ENCODE results near the gene PPP1R26. TPM values are rescaled to one million over a fixed set of nuclear protein-coding genes. Genes with fewer than 3 reads are reported as not detected.

The PPP1R26 gene
- total RNA-seq, 1 donor from 2014 or later = 48.0 TPM

DNA sequence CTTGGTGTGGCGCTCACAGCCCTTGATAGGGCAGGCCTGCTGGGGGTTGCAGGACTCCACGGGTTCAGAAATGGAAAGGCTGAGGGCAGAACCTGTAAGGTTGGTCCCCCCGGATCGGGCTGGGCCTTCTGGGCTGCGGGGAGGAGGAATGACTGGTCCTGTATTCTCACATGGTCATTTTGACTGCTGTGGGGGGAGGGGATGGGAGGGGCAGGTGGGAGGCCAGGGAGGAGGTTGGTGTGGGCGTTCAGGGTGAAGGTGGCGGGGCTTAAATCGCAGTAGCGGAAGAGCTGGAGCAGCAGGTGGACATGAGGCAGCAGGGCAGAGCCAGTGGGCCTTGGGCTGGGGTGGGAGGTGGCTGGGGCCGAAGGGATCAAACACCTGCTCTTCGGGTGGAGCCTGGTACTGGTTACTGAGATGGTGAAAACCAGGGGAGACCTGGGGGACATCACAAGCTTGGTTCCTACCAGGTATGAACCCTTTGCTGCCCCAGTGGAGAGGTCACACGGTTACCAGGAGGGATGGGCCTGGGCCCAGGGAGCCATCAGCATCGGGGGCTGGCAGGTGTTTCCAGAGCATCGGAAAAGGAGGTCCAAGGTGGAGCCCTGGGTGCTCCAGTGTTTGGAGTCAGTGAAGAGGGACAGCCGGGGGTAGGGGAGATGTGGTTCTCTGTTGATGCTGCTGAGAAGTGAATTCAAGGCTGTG lies 22.7 kb downstream of the PPP1R26 start:
- TF ChIP-seq, protein P1, sequence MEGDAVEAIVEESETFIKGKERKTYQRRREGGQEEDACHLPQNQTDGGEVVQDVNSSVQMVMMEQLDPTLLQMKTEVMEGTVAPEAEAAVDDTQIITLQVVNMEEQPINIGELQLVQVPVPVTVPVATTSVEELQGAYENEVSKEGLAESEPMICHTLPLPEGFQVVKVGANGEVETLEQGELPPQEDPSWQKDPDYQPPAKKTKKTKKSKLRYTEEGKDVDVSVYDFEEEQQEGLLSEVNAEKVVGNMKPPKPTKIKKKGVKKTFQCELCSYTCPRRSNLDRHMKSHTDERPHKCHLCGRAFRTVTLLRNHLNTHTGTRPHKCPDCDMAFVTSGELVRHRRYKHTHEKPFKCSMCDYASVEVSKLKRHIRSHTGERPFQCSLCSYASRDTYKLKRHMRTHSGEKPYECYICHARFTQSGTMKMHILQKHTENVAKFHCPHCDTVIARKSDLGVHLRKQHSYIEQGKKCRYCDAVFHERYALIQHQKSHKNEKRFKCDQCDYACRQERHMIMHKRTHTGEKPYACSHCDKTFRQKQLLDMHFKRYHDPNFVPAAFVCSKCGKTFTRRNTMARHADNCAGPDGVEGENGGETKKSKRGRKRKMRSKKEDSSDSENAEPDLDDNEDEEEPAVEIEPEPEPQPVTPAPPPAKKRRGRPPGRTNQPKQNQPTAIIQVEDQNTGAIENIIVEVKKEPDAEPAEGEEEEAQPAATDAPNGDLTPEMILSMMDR (IDR thresholded peaks at IDR 0.05; ENCODE audit: insufficient read depth, low read length, poor library complexity, severe bottlenecking) = no peak
- Histone ChIP-seq H3K36me3 (ENCODE audit: control insufficient read depth, insufficient read depth, low read length) (no peaks in the 10 kb centered on the region), H3K4me3 (ENCODE audit: low read depth, low read length) (no peak overlapping the region), H3K27me3 (ENCODE audit: control insufficient read depth, insufficient read depth, low read length) (no peaks in the 10 kb centered on the region)
- no peak for DNase-seq (ENCODE audit: low read depth)

DNA sequence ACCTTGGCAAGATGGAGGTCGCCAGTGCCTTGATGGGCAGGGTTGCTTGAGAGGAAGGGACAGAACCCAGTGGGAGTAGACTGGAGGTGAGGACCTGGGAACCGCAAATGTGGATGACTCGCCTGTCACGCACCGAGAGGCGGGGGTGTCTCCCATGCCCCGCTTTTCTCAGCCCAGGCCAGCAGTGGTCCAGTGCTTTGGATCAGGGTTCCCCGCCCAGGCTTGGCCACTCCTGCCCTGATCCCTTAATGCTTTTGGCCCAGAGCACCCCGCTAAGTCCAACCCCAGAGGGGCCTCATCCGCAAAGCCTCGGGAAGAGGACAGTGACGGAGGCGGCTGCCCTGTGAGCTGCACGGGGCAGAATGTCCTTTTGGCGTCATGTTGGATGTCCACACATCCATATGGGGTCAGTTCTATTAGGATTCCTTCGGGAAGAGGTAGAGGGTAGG lies 23.3 kb downstream of the PPP1R26 start:
- Histone ChIP-seq H3K36me3 (ENCODE audit: control insufficient read depth, insufficient read depth, low read length) (no peaks in the 10 kb centered on the region), H3K4me3 (ENCODE audit: low read depth, low read length) (no peak overlapping the region), H3K27me3 (ENCODE audit: control insufficient read depth, insufficient read depth, low read length) (no peaks in the 10 kb centered on the region)
- TF ChIP-seq, protein P1 (IDR thresholded peaks at IDR 0.05; ENCODE audit: insufficient read depth, low read length, poor library complexity, severe bottlenecking) = no peak
- DNase-seq (ENCODE audit: low read depth) = no peak

DNA sequence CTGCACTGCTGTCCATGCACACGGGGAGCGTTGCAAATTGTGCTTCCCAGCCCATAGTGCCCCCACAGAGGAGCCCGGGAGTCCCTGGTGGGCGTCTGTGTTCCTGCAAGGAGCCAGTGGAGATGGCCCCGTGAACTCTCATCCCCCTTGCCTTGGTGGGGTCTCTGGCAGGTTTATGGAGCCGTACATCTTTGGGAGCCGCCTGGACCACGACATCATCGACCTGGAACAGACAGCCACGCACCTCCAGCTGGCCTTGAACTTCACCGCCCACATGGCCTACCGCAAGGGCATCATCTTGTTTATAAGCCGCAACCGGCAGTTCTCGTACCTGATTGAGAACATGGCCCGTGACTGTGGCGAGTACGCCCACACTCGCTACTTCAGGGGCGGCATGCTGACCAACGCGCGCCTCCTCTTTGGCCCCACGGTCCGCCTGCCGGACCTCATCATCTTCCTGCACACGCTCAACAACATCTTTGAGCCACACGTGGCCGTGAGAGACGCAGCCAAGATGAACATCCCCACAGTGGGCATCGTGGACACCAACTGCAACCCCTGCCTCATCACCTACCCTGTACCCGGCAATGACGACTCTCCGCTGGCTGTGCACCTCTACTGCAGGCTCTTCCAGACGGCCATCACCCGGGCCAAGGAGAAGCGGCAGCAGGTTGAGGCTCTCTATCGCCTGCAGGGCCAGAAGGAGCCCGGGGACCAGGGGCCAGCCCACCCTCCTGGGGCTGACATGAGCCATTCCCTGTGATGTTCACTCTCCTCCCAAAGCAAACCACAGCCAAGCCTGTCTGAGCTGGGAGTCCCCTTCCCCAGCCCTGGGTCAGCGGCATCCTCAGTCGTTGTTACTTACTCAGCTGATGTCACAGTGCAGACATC lies 24.0 kb downstream of the PPP1R26 start:
- no peaks in the 10 kb centered on the region for H3K27me3 ChIP-seq (ENCODE audit: control insufficient read depth, insufficient read depth, low read length)
- DNase-seq (ENCODE audit: low read depth) = no peak
- no peaks in the 10 kb centered on the region for H3K36me3 ChIP-seq (ENCODE audit: control insufficient read depth, insufficient read depth, low read length)
- TF ChIP-seq, protein P1 (IDR thresholded peaks at IDR 0.05; ENCODE audit: insufficient read depth, low read length, poor library complexity, severe bottlenecking) = no peak
- no peak overlapping the region for H3K4me3 ChIP-seq (ENCODE audit: low read depth, low read length)

DNA sequence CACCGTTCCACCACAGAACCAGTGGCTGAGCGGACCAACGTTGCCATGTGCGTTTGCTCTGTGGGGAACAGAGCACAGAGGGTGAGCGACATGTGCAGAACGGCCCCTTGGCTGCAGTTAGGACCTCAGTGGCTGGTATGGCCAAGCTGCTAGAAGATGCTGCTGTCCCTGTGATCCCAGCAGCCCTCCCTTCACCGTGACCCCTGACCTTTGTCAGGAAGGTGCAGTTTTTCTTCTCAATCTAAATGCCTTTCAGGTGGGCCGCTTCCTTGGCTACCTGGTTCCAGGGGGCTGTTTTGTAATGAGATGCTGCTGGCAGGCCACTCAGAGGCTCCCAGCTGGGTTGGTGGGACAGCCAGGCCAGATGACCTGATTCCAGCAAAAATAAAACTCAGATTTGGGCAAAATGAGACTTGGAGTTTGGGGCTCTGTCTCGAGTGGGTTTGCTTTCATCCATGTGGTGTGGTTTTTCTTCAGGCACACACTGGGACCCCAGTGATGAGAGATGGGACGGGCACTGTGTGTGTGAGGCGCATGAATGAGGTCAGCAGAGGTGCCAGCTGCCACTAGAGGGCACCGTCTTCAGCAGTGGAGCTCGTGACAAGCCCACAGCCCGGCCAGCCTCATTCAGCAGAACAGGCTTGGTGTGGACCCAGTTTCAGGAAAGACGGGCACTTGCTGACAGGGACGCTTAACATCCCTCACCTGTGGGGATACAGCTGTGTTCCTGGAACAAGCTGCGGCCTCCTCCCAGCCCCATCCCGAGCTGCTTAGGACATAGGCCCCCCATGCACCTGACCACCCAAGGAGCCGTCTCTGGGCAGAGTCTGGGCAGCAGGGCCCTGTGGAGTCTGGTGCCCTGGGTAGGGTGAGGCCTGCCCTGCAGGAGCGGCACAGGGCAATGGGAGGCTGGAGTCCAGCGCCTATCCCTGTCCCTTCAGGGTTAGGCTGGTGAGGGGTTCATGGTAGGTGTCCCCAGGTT lies 25.0 kb downstream of the PPP1R26 start:
- Histone ChIP-seq H3K27me3 (ENCODE audit: control insufficient read depth, insufficient read depth, low read length) (no peaks in the 10 kb centered on the region), H3K4me3 (ENCODE audit: low read depth, low read length) (no peak overlapping the region), H3K36me3 (ENCODE audit: control insufficient read depth, insufficient read depth, low read length) (no peaks in the 10 kb centered on the region)
- TF ChIP-seq, protein P1 (IDR thresholded peaks at IDR 0.05; ENCODE audit: insufficient read depth, low read length, poor library complexity, severe bottlenecking) = peak; percentile 92
- DNase-seq (ENCODE audit: low read depth) = no peak

DNA sequence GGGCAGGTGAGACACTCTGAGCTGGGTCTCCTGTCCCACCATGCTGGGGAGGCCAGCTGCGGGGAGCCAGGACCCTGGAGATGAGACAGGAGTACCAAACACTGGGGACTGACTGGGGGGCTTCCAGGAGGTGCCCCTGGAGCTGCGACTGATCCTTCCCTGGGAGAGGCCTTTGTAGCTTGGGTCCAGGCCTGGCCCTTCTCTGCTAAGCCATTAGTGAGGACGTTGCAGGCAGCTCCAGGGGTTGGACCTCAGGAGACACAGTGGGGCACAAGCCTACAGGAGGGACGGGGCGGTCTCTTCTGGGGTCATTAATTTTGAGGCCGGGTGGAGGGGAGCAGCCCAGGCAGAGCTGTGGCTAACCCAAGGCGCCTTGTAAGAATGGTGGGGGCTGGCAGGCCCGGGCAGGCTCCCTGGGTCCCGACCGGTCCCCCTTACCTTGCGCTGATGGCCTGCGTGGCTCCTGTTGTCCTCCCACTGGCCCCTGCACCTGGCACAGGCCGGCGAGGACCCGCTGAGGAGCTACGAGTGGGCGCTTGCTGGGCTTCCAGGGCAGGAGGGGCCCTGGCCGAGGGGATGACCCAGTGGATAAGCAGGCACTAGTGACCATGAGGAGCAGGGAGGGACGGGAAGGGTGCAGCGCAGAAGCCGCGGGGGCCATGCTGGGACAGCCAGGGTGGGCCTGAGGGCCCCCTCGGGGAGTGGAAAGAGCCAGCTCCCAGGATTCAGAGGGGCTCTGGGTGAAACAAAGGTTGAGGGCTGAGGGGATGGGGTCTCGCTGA lies 26.0 kb downstream of the PPP1R26 start:
- Histone ChIP-seq H3K36me3 (ENCODE audit: control insufficient read depth, insufficient read depth, low read length) (no peaks in the 10 kb centered on the region), H3K27me3 (ENCODE audit: control insufficient read depth, insufficient read depth, low read length) (no peaks in the 10 kb centered on the region), H3K4me3 (ENCODE audit: low read depth, low read length) (no peak overlapping the region)
- TF ChIP-seq, protein P1 (IDR thresholded peaks at IDR 0.05; ENCODE audit: insufficient read depth, low read length, poor library complexity, severe bottlenecking) = no peak
- DNase-seq (ENCODE audit: low read depth) = no peak

Data from kidney epithelial cell (primary cell).